Hematopoietic multipotent progenitor cell treated with erythropoietin and hydrocortisone succinate and interleukin-3 and kit ligand, for 8 days (in vitro differentiated cells): ENCODE results near the gene TLK2.
A peak's percentile ranks its signal among the peaks of the same experiment; 100 is the strongest.
"Not testable (repeated sequence)": the region's sequence is repeated elsewhere in the genome, so short reads cannot be mapped to it uniquely, and the experiment has no call there.

Experiments
- DNase-seq: peaks from one replicate; pipeline ENCODE4 v3.0.0-alpha.2; 2015

TLK2 gene

DNA sequence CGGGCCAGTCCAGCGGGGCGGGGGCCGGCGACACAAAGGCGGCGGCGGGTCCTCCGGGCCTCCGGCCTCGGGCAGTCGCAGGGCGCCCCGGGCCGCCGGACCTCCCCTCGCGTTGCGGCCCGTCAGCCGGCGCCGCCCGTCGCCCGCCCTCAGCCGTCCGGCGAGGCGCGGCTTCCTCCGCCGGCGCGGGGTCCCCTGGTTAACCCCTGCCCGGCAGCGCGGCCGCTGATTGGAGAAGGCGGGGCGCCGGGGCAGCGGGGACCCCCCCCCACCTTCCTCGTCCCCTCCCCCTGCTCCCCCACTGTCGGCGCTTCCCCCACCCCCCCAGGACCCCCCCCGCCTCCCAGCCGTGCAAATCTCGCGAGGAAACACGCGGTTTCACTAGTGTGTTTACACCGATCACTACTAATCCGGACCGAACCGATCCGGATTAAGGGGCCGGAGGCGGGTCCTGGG is at the start of gene TLK2:
TSS of gene TLK2 (plus strand) at position 402 of the 456 bp plus-strand sequence. CDS start 2,301 bp downstream, outside the sequence.
- peak; percentile 70 for DNase-seq

DNA sequence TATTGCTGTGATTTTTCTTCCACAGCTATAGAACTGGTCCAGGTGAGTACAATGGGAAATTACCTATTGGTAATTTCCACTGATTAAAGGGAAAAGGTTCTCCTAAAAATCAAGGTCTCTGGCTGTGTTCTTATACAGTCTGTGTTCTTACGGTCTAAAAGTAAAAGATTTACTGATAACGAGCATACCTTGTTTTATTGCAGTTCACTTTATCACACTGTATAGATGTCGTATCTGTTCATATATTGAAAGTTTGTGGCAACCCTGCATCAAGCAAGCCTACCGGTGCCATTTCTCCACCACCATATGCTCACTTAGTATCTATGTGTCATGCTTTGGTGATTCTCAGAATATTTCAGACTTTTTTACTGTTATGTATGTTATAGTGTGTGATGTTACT is 43.4 kb upstream of the TLK2 start:
- not testable (repeated sequence) for DNase-seq

GRCh38 chr17:62441181-62441580 is 37.4 kb upstream of the TLK2 start:
- DNase-seq, result not testable (repeated sequence)

DNA sequence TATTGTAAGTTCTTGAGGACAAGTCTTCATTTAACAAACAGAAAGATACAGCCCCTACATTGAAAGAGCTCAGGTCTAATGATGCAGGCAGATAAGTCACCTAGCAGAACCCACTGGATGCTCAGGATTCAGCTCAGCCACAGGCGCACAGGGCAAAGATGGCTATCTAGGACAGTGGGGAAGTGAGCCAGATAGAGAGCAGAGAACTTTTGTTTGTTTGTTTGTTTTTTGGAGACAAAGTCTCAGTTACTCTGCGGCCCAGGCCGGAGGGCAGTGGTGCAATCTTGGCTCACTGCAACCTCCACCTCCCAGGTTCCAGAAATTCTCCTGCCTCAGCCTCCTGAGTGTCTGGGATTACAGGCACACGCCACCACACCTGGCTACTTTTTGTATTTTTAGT is 34.6 kb upstream of the TLK2 start:
- no peak for DNase-seq

- peak; percentile 91 for DNase-seq
These were observed 32.8 kb upstream of the TLK2 start for GRCh38 chr17:62445791-62446190.

DNA sequence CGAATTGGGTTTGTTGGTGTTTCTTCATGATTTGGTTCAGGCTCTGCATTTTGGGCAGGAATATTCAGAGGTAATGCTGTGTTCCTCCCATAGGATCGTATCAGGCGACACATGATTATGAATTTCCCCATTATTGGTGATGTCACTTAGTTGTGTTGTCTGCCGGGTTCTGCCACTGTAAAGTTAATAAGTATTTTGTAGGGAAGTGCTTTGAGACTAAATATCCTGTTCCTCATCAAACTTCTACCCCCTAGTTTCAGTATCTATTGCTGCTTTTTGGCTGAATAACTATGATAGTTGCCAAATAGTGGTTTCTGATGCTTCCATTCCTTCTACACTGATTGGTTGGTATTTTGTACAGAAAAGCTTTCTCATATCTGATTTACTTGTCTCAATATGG is 26.4 kb upstream of the TLK2 start:
- DNase-seq, result not testable (repeated sequence)

- peak; percentile 74 for DNase-seq
These were observed 25.6 kb upstream of the TLK2 start for GRCh38 chr17:62453041-62453440.

DNA sequence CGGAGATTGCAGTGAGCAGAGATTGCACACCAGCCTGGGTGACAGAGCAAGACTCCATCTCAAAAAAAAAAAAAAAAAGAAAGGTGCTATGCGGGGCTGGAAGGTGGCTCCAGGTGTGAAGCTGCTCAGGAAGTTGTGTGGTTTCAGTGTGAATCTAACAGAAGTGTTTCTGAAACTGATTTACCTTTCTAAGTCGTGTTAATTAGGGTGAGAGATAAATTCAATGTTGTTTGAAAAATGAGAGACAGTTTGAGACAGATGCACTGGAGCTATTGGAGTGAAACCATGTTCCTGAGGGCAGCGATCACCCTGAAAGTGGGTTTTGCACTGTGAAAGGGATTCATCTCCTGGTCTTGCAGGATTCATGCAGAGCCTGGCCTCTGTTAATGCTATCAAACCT is 25.0 kb upstream of the TLK2 start:
- not testable (repeated sequence) for DNase-seq

- not testable (repeated sequence) for DNase-seq
These were observed 24.5 kb upstream of the TLK2 start for GRCh38 chr17:62454111-62454510.

- DNase-seq, result no peak
These were observed 22.6 kb upstream of the TLK2 start for GRCh38 chr17:62456016-62456415.

GRCh38 chr17:62458483-62458882 is 20.1 kb upstream of the TLK2 start:
- not testable (repeated sequence) for DNase-seq

GRCh38 chr17:62464422-62464821 is 14.2 kb upstream of the TLK2 start:
- DNase-seq, result not testable (repeated sequence)

GRCh38 chr17:62465271-62465670 is 13.4 kb upstream of the TLK2 start:
- not testable (repeated sequence) for DNase-seq

GRCh38 chr17:62470666-62471379 is 7.8 kb upstream of the TLK2 start:
- peak; percentile 90 for DNase-seq

- DNase-seq, result not testable (repeated sequence)
These were observed 7.2 kb upstream of the TLK2 start for GRCh38 chr17:62471380-62471880.

- DNase-seq, result not testable (repeated sequence)
These were observed 5.3 kb upstream of the TLK2 start for GRCh38 chr17:62473030-62473982.

- DNase-seq, result not testable (repeated sequence)
These were observed 1.5 kb upstream of the TLK2 start for GRCh38 chr17:62477111-62477510.

DNA sequence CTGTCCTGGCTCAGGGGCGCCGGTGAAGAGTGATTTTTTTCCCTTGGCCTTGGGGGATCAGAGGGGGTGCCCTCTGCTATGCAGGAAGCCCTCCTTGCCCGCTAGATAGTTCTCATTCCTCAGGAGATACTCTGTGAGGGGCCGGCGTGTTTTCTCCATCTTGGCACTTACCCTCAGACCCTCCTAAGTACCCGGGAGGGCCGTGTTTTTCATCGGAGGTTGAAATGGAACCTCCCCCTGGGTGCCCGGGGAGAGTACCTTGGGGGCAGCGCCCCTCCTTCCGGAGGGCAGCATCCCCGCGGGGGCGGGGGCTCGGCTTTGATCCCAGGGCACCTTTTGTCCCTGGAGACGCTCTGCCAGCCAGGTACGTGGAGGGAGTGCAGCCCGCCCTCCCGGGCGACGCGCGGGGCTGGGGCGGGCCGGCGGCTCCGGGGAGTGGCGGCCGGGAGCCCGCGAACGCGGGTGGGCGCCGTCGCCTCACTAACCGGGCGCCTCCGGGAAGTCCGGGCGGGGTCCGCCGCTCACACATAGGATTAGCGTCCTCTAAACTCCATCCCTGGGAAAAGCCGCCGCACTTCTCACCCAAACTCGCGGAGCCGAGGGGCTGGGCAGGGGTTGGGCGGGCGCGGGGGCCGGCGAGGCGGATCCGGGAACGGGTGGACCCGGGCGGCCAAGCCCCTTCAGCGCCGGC is 762 bp upstream of the TLK2 start:
- peak; percentile 8 for DNase-seq

- not testable (repeated sequence) for DNase-seq
These were observed 434 bp downstream of the TLK2 start for GRCh38 chr17:62478880-62479638.

DNA sequence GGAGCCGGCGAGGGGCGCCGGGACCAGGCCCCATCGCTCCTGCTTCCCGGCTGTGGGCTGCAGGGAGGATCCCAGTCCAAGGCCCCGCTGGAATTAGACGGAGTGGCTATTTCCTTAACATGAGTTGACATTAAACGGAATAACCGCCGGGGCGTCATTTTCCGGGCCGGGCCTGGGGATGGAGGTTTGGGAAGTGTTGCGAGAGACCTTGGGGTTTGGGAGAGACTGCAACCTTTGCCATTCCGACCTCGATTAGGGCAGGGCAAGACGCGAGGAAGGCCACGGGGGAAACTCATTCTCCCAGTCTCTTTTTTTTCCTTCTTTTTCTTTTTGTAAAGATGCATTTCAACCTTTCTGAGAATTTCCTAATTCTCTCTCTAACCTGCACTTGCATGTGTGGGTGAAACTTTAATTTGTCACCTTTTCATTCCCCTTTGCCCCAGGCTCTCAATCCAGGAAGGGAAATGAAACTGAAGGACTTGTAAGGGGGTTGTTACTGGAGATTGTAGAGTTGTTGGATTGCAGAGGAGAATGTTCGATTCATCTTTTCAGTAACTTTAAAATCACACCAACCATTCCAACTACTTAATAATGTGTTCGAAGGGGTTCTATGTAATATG is 1.1 kb downstream of the TLK2 start:
- DNase-seq, result not testable (repeated sequence)

GRCh38 chr17:62482553-62482952 is 3.9 kb downstream of the TLK2 start:
- not testable (repeated sequence) for DNase-seq
